ENCODE data around the gene YEATS4. TPM values are rescaled to one million over a fixed set of nuclear protein-coding genes. Genes with fewer than 3 reads are reported as not detected.

YEATS4 gene
- total and polyA plus RNA-seq, 2 experiments from 2014 or later, result 64.7 to 90.5 TPM

DNA sequence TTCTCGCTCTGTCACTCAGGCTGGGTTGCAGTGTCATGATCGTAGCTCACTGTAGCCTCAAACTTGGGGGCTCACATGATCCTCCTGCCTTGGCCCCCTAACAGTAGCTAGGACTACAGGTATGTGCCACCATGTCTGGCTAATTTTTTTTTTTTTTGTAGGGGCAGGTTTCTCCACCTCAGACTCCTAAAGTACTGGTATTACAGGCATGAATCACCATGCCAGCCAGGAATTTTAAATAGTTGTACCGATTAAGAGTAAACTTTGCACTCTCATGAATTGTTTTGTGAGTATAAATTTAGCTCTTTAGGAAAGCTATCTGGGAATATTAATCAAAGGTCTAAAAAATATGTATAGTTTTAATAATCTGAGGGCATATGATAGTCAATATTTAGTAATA lies 25.5 kb downstream of the YEATS4 start:
- no peaks in the 10 kb centered on the region for H3F3A ChIP-seq (replicated peaks; ENCODE audit: low read depth)
- no peak overlapping the region for H3K4me2 ChIP-seq
- H3K27ac ChIP-seq (ENCODE audit: low read depth), result no peak overlapping the region
- H3K9me3 Mint-ChIP-seq, result no peaks in the 10 kb centered on the region
- TF ChIP-seq ZNF331 (CRISPR knock-in tag; IDR thresholded peaks at IDR 0.05; ENCODE audit: low read depth), result no peak
- TF ChIP-seq, protein P1, sequence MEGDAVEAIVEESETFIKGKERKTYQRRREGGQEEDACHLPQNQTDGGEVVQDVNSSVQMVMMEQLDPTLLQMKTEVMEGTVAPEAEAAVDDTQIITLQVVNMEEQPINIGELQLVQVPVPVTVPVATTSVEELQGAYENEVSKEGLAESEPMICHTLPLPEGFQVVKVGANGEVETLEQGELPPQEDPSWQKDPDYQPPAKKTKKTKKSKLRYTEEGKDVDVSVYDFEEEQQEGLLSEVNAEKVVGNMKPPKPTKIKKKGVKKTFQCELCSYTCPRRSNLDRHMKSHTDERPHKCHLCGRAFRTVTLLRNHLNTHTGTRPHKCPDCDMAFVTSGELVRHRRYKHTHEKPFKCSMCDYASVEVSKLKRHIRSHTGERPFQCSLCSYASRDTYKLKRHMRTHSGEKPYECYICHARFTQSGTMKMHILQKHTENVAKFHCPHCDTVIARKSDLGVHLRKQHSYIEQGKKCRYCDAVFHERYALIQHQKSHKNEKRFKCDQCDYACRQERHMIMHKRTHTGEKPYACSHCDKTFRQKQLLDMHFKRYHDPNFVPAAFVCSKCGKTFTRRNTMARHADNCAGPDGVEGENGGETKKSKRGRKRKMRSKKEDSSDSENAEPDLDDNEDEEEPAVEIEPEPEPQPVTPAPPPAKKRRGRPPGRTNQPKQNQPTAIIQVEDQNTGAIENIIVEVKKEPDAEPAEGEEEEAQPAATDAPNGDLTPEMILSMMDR (conservative IDR thresholded peaks at IDR 0.05; ENCODE audit: low read depth in 2 of 2), result no peak
- TF ChIP-seq STAT1 (IDR thresholded peaks at IDR 0.05; ENCODE audit: unreplicated experiment), result no peak
- no peak for TF ChIP-seq EZH2 (IDR thresholded peaks at IDR 0.05; ENCODE audit: low read depth, unreplicated experiment)
- TF ChIP-seq NANOG (IDR thresholded peaks at IDR 0.05; ENCODE audit: borderline replicate concordance), result no peak
- TF ChIP-seq CREB1 (CRISPR knock-in tag; IDR thresholded peaks at IDR 0.05; ENCODE audit: low read depth), result no peak
- no peak for TF ChIP-seq EZH2phosphoT487 (IDR thresholded peaks at IDR 0.05; ENCODE audit: unreplicated experiment)
- TF ChIP-seq JUNB (IDR thresholded peaks at IDR 0.05; ENCODE audit: unreplicated experiment), result no peak
- no peak for ATAC-seq
- no peaks in the 10 kb centered on the region; the same call in 2 of the 3 replicates for H3K4me1 Mint-ChIP-seq
- H2AFZ ChIP-seq, result no peak overlapping the region
- H3K4me3 ChIP-seq, result no peak overlapping the region
- no peaks in the 10 kb centered on the region for H3K27me3 ChIP-seq (ENCODE audit: insufficient read depth)
- H3K27ac Mint-ChIP-seq, result peak overlapping the region; percentile 81; the same call in 1 of the 2 replicates
- H3K4me1 ChIP-seq (ENCODE audit: insufficient read depth), result no peaks in the 10 kb centered on the region
- peaks cover 3% of the 10 kb centered on the region; the same call in 1 of the 2 replicates for H3K36me3 ChIP-seq (ENCODE audit: insufficient read depth)
- no peaks in the 10 kb centered on the region for H3K9me2 ChIP-seq (ENCODE audit: insufficient read depth)
- DNase-seq (ENCODE audit: low spot score), result no peak
- H3K36me3 Mint-ChIP-seq (ENCODE audit: low read depth), result peaks cover 40% of the 10 kb centered on the region
- H3K79me2 ChIP-seq (replicated peaks; ENCODE audit: insufficient read depth), result peaks cover 4% of the 10 kb centered on the region
- no peak overlapping the region for H3K4me3 Mint-ChIP-seq
- H3K27me3 Mint-ChIP-seq (ENCODE audit: insufficient read depth, low read depth, poor library complexity), result no peaks in the 10 kb centered on the region
- H4K20me1 ChIP-seq (replicated peaks; ENCODE audit: insufficient read depth), result no peaks in the 10 kb centered on the region

DNA sequence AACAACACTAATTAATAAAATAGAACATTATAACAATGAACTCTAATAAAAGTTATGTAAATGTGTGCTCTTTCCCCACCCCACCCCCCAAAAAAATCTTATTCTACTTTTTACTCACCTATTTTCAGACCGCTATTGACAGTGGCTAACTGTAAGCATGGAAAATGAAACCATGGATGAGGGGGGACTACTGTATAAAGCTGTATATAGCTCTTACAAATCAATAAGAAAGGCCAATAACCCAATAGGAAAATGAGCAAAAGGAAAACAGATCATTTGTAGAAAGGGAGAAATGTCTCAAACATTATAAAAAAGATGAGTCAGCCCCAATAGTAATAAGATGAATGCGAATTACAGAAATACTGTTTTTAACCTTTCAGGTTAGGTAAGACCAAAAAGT lies 27.4 kb downstream of the YEATS4 start:
- Histone ChIP-seq H3K27me3 (ENCODE audit: insufficient read depth) (no peaks in the 10 kb centered on the region), H2AFZ (no peak overlapping the region), H3K79me2 (replicated peaks; ENCODE audit: insufficient read depth) (peaks cover 4% of the 10 kb centered on the region), H3K4me1 (ENCODE audit: insufficient read depth) (no peaks in the 10 kb centered on the region), H3K4me3 (no peak overlapping the region), H3F3A (replicated peaks; ENCODE audit: low read depth) (no peaks in the 10 kb centered on the region), H3K4me2 (no peak overlapping the region), H3K27ac (ENCODE audit: low read depth) (no peak overlapping the region), H4K20me1 (replicated peaks; ENCODE audit: insufficient read depth) (no peaks in the 10 kb centered on the region), H3K36me3 (ENCODE audit: insufficient read depth) (peaks cover 9% of the 10 kb centered on the region; the same call in 1 of the 2 replicates), H3K9me2 (ENCODE audit: insufficient read depth) (no peaks in the 10 kb centered on the region)
- H3K27me3 Mint-ChIP-seq (ENCODE audit: insufficient read depth, low read depth, poor library complexity), result no peaks in the 10 kb centered on the region
- H3K27ac Mint-ChIP-seq, result no peak overlapping the region
- H3K4me3 Mint-ChIP-seq, result no peak overlapping the region
- ATAC-seq (no peak), DNase-seq (ENCODE audit: low spot score) (no peak)
- no peaks in the 10 kb centered on the region; the same call in 2 of the 3 replicates for H3K4me1 Mint-ChIP-seq
- H3K9me3 Mint-ChIP-seq, result no peaks in the 10 kb centered on the region
- peaks cover 38% of the 10 kb centered on the region for H3K36me3 Mint-ChIP-seq (ENCODE audit: low read depth)
- TF ChIP-seq, protein P2, sequence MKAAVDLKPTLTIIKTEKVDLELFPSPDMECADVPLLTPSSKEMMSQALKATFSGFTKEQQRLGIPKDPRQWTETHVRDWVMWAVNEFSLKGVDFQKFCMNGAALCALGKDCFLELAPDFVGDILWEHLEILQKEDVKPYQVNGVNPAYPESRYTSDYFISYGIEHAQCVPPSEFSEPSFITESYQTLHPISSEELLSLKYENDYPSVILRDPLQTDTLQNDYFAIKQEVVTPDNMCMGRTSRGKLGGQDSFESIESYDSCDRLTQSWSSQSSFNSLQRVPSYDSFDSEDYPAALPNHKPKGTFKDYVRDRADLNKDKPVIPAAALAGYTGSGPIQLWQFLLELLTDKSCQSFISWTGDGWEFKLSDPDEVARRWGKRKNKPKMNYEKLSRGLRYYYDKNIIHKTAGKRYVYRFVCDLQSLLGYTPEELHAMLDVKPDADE (IDR thresholded peaks at IDR 0.05), result no peak
- TF ChIP-seq ZNF114 (CRISPR knock-in tag; IDR thresholded peaks at IDR 0.05), result no peak
- TF ChIP-seq, protein P1 (conservative IDR thresholded peaks at IDR 0.05; ENCODE audit: low read depth in 2 of 2), result no peak
- TF ChIP-seq, protein P3, sequence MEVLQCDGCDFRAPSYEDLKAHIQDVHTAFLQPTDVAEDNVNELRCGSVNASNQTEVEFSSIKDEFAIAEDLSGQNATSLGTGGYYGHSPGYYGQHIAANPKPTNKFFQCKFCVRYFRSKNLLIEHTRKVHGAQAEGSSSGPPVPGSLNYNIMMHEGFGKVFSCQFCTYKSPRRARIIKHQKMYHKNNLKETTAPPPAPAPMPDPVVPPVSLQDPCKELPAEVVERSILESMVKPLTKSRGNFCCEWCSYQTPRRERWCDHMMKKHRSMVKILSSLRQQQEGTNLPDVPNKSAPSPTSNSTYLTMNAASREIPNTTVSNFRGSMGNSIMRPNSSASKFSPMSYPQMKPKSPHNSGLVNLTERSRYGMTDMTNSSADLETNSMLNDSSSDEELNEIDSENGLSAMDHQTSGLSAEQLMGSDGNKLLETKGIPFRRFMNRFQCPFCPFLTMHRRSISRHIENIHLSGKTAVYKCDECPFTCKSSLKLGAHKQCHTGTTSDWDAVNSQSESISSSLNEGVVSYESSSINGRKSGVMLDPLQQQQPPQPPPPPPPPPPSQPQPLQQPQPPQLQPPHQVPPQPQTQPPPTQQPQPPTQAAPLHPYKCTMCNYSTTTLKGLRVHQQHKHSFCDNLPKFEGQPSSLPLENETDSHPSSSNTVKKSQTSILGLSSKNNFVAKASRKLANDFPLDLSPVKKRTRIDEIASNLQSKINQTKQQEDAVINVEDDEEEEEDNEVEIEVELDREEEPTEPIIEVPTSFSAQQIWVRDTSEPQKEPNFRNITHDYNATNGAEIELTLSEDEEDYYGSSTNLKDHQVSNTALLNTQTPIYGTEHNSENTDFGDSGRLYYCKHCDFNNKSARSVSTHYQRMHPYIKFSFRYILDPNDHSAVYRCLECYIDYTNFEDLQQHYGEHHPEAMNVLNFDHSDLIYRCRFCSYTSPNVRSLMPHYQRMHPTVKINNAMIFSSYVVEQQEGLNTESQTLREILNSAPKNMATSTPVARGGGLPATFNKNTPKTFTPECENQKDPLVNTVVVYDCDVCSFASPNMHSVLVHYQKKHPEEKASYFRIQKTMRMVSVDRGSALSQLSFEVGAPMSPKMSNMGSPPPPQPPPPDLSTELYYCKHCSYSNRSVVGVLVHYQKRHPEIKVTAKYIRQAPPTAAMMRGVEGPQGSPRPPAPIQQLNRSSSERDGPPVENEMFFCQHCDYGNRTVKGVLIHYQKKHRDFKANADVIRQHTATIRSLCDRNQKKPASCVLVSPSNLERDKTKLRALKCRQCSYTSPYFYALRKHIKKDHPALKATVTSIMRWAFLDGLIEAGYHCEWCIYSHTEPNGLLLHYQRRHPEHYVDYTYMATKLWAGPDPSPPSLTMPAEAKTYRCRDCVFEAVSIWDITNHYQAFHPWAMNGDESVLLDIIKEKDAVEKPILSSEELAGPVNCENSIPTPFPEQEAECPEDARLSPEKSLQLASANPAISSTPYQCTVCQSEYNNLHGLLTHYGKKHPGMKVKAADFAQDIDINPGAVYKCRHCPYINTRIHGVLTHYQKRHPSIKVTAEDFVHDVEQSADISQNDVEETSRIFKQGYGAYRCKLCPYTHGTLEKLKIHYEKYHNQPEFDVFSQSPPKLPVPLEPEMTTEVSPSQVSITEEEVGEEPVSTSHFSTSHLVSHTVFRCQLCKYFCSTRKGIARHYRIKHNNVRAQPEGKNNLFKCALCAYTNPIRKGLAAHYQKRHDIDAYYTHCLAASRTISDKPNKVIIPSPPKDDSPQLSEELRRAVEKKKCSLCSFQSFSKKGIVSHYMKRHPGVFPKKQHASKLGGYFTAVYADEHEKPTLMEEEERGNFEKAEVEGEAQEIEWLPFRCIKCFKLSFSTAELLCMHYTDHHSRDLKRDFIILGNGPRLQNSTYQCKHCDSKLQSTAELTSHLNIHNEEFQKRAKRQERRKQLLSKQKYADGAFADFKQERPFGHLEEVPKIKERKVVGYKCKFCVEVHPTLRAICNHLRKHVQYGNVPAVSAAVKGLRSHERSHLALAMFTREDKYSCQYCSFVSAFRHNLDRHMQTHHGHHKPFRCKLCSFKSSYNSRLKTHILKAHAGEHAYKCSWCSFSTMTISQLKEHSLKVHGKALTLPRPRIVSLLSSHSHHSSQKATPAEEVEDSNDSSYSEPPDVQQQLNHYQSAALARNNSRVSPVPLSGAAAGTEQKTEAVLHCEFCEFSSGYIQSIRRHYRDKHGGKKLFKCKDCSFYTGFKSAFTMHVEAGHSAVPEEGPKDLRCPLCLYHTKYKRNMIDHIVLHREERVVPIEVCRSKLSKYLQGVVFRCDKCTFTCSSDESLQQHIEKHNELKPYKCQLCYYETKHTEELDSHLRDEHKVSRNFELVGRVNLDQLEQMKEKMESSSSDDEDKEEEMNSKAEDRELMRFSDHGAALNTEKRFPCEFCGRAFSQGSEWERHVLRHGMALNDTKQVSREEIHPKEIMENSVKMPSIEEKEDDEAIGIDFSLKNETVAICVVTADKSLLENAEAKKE (CRISPR knock-in tag; IDR thresholded peaks at IDR 0.05), result no peak
